Measurements from ENCODE around the gene LINGO3. TPM values are rescaled to one million over a fixed set of nuclear protein-coding genes. Genes with fewer than 3 reads are reported as not detected.

The LINGO3 gene
- total RNA-seq, 1 donor from 2014 or later = not detected

GRCh38 chr19:2274931-2275535 is 32.9 kb downstream of the LINGO3 start:
- no peak for FAIRE-seq
- H3K27me3 ChIP-seq (ENCODE audit: control insufficient read depth, insufficient read depth, low read length) = no peaks in the 10 kb centered on the region
- H3K4me3 ChIP-seq (ENCODE audit: low read depth, low read length) = no peak overlapping the region
- peak; percentile 21 for DNase-seq (ENCODE audit: low read depth)
- TF ChIP-seq CTCF (IDR thresholded peaks at IDR 0.05; ENCODE audit: insufficient read depth, low read length, severe bottlenecking) = peak; percentile 72
- peaks cover 17% of the 10 kb centered on the region for H3K36me3 ChIP-seq (ENCODE audit: control insufficient read depth, insufficient read depth, low read length)

- peaks cover 17% of the 10 kb centered on the region for H3K36me3 ChIP-seq (ENCODE audit: control insufficient read depth, insufficient read depth, low read length)
- FAIRE-seq = no peak
- no peaks in the 10 kb centered on the region for H3K27me3 ChIP-seq (ENCODE audit: control insufficient read depth, insufficient read depth, low read length)
- DNase-seq (ENCODE audit: low read depth) = no peak
- H3K4me3 ChIP-seq (ENCODE audit: low read depth, low read length) = no peak overlapping the region
- no peak for TF ChIP-seq CTCF (IDR thresholded peaks at IDR 0.05; ENCODE audit: insufficient read depth, low read length, severe bottlenecking)
Measured at GRCh38 chr19:2274185-2274711, 33.7 kb downstream of the LINGO3 start.

DNA sequence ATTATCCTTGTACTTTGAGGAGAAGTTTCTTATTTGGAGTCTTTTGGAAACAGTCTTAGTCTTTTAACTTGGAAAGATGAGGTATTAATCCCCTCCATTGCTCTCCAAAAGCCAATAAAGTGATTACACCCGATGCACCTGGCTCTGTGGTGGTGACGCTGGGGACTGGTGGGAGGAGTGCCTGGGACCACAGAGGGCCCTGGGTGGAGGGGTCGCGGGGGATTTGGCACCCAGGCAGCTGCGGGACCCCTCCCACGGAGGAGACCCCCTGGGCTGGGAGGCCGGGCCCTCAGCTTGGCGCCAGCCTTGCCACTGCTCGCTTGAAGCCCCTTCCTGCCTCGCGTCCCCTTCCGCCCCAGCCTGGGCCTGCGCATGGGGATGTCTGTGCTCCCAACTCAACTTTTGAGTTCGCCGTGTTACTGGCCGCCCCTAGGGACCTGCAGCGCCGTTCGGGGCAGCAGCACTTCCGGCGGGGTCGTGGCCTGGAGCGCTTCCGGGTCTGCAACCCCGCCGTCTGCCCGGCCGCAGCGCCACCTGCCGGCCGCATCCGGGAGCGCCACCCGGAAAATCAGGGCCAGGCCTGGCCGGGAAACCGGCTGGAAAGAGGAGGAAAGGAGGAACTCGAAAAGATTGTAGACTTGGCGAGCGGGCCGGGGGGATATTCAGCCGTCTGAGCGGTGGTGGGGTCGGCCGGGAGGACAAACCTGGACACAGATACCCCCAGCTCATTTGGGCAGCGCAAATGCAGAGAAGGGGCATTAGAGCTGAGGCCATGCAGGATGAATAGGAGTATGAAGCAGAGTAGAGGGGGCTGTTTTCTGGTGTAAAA is 34.4 kb downstream of the LINGO3 start:
- Histone ChIP-seq H3K4me3 (ENCODE audit: low read depth, low read length) (no peak overlapping the region), H3K27me3 (ENCODE audit: control insufficient read depth, insufficient read depth, low read length) (no peaks in the 10 kb centered on the region), H3K36me3 (ENCODE audit: control insufficient read depth, insufficient read depth, low read length) (peaks cover 17% of the 10 kb centered on the region)
- TF ChIP-seq CTCF (IDR thresholded peaks at IDR 0.05; ENCODE audit: insufficient read depth, low read length, severe bottlenecking) = peak; percentile 92
- DNase-seq (ENCODE audit: low read depth) (peak; percentile 20), FAIRE-seq (no peak)

- Histone ChIP-seq H3K36me3 (ENCODE audit: control insufficient read depth, insufficient read depth, low read length) (peaks cover 17% of the 10 kb centered on the region), H3K27me3 (ENCODE audit: control insufficient read depth, insufficient read depth, low read length) (no peaks in the 10 kb centered on the region), H3K4me3 (ENCODE audit: low read depth, low read length) (peak overlapping the region; percentile 99)
- peak; percentile 46 for DNase-seq (ENCODE audit: low read depth)
- FAIRE-seq = no peak
- no peak for TF ChIP-seq CTCF (IDR thresholded peaks at IDR 0.05; ENCODE audit: insufficient read depth, low read length, severe bottlenecking)
Measured at GRCh38 chr19:2271234-2272103, 36.5 kb downstream of the LINGO3 start.

GRCh38 chr19:2270423-2271233 is 37.3 kb downstream of the LINGO3 start:
- Histone ChIP-seq H3K36me3 (ENCODE audit: control insufficient read depth, insufficient read depth, low read length) (peaks cover 17% of the 10 kb centered on the region), H3K27me3 (ENCODE audit: control insufficient read depth, insufficient read depth, low read length) (no peaks in the 10 kb centered on the region), H3K4me3 (ENCODE audit: low read depth, low read length) (peak overlapping the region; percentile 99)
- TF ChIP-seq CTCF (IDR thresholded peaks at IDR 0.05; ENCODE audit: insufficient read depth, low read length, severe bottlenecking) = no peak
- peak; percentile 47 for DNase-seq (ENCODE audit: low read depth)
- no peak for FAIRE-seq
